Measurements from ENCODE around the gene TLE2. TPM values are rescaled to one million over a fixed set of nuclear protein-coding genes. Genes with fewer than 3 reads are reported as not detected.

TLE2 gene
- total and polyA plus RNA-seq, 9 of the 15 experiments (the other 6 are each of a cell fraction or from before 2014, with no cell fraction given) = 0.35 to 13.1 (median 6.2) TPM

DNA sequence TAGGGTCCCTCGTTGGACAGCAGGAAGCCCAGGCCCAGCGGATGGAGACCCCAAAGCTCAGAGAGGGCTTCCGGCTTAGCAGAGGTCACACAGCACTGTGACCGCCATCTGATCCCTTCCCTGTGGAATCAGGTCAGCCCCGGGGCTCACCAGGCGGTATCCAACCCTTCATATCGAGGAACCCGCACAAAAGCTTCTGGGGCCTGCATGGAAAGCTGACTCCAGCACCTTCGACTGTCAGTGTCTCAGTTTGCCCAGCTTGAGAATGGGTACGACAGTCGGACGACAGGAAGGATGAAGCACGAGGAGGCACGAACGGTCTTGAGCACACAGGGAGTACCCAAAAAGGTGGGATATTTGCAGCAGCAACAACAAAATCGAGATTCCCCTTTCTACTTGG lies 30.6 kb upstream of the TLE2 start (continued):
- TF ChIP-seq, protein P1, sequence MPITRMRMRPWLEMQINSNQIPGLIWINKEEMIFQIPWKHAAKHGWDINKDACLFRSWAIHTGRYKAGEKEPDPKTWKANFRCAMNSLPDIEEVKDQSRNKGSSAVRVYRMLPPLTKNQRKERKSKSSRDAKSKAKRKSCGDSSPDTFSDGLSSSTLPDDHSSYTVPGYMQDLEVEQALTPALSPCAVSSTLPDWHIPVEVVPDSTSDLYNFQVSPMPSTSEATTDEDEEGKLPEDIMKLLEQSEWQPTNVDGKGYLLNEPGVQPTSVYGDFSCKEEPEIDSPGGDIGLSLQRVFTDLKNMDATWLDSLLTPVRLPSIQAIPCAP (CRISPR knock-in tag; IDR thresholded peaks at IDR 0.05; ENCODE audit: borderline replicate concordance) = no peak
- TF ChIP-seq ETV6 (IDR thresholded peaks at IDR 0.05; ENCODE audit: borderline replicate concordance in 1 of 2, low read depth in 2 of 2, low read length in 1 of 2) (no peak), ETV6 (CRISPR knock-in tag; IDR thresholded peaks at IDR 0.05; ENCODE audit: borderline replicate concordance) (no peak), KDM1A (IDR thresholded peaks at IDR 0.05) (peak; percentile 82 to 92), POLR3A (IDR thresholded peaks at IDR 0.05; ENCODE audit: borderline replicate concordance, extremely low read depth, insufficient read depth, insufficient read length) (no peak), MECOM (CRISPR knock-in tag; IDR thresholded peaks at IDR 0.05) (no peak), RUNX1 (IDR thresholded peaks at IDR 0.05; ENCODE audit: low read depth) (no peak), NFRKB (IDR thresholded peaks at IDR 0.05; ENCODE audit: low read depth) (no peak), CHD1 (IDR thresholded peaks at IDR 0.05; ENCODE audit: low read length) (no peak), FOSL1 (tag; conservative IDR thresholded peaks at IDR 0.05) (no peak), JUNB (CRISPR knock-in tag; conservative IDR thresholded peaks at IDR 0.05) (no peak), ZNF232 (CRISPR knock-in tag; IDR thresholded peaks at IDR 0.05) (no peak), ZNF184 (CRISPR knock-in tag; IDR thresholded peaks at IDR 0.05) (no peak), HDAC8 (tag; IDR thresholded peaks at IDR 0.05) (no peak), CBX1 (IDR thresholded peaks at IDR 0.05; ENCODE audit: low read depth) (peak; percentile 97), FIP1L1 (IDR thresholded peaks at IDR 0.05; ENCODE audit: low read depth, low read length, poor library complexity, severe bottlenecking) (no peak), BRF1 (IDR thresholded peaks at IDR 0.05; ENCODE audit: borderline replicate concordance, extremely low read depth, insufficient read length) (no peak), MAFK (IDR thresholded peaks at IDR 0.05; ENCODE audit: low read length) (no peak), ZNF282 (CRISPR knock-in tag; IDR thresholded peaks at IDR 0.05) (no peak), MYBL2 (IDR thresholded peaks at IDR 0.05; ENCODE audit: low read depth) (no peak), MYBL2 (CRISPR knock-in tag; IDR thresholded peaks at IDR 0.05; ENCODE audit: borderline replicate concordance) (no peak), ZNF766 (CRISPR knock-in tag; conservative IDR thresholded peaks at IDR 0.05) (no peak), EP400 (IDR thresholded peaks at IDR 0.05) (no peak)
- TF ChIP-seq, protein P2, sequence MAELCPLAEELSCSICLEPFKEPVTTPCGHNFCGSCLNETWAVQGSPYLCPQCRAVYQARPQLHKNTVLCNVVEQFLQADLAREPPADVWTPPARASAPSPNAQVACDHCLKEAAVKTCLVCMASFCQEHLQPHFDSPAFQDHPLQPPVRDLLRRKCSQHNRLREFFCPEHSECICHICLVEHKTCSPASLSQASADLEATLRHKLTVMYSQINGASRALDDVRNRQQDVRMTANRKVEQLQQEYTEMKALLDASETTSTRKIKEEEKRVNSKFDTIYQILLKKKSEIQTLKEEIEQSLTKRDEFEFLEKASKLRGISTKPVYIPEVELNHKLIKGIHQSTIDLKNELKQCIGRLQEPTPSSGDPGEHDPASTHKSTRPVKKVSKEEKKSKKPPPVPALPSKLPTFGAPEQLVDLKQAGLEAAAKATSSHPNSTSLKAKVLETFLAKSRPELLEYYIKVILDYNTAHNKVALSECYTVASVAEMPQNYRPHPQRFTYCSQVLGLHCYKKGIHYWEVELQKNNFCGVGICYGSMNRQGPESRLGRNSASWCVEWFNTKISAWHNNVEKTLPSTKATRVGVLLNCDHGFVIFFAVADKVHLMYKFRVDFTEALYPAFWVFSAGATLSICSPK (IDR thresholded peaks at IDR 0.05; ENCODE audit: borderline replicate concordance) = no peak
- TF ChIP-seq, protein P3, sequence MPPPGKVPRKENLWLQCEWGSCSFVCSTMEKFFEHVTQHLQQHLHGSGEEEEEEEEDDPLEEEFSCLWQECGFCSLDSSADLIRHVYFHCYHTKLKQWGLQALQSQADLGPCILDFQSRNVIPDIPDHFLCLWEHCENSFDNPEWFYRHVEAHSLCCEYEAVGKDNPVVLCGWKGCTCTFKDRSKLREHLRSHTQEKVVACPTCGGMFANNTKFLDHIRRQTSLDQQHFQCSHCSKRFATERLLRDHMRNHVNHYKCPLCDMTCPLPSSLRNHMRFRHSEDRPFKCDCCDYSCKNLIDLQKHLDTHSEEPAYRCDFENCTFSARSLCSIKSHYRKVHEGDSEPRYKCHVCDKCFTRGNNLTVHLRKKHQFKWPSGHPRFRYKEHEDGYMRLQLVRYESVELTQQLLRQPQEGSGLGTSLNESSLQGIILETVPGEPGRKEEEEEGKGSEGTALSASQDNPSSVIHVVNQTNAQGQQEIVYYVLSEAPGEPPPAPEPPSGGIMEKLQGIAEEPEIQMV (tag; conservative IDR thresholded peaks at IDR 0.05; ENCODE audit: low read depth) = no peak
